HG02759 (cell line): Measurements from ENCODE around the gene CPXM2.

Source experiments
- ATAC-seq: cut with Tn5 transposase; IDR thresholded peaks from one replicate; pipeline ENCODE4 v1.9.1; 2021; ENCODE audit warnings: mild to moderate bottlenecking, moderate library complexity; ENCODE audit not compliant: unreplicated experiment

CPXM2 gene

DNA sequence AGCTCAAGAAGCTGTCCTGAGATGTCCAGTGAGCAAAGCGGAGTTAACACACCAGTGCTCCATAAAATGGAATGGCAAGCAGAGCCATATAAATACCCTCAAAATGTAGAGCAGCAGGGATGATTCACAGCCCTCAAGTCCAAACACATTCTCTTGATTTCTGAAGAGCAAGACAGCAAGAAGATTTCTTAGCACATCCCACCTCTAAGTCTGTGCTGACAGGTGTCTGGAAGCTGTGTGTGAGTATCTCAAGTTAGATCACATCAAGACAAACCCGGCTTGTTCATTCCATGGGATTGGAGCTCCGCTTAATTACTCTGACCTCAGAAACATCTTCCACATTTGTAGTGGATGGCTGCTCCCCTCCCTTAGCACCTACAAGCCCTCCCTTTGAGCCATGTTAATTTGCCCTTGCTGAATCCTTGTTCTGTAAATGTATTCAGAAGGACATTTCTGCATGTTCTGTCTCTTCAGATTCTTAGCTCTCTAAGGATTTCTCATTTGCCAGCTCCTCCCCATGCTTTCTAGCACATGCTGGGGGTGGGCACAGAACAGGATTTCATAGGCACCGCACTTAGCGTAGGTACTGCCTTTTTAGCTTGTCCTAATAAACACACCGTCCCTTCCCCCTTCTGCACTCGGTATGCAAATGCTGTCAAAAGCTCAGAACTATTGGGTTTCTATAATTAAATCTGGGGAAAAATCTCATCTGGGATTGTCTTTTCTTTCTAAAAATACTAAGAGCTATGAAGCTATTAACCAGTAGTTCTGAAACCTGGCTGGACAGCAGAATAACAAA, 112.7 kb downstream of the CPXM2 start:
- ATAC-seq, result no peak

DNA sequence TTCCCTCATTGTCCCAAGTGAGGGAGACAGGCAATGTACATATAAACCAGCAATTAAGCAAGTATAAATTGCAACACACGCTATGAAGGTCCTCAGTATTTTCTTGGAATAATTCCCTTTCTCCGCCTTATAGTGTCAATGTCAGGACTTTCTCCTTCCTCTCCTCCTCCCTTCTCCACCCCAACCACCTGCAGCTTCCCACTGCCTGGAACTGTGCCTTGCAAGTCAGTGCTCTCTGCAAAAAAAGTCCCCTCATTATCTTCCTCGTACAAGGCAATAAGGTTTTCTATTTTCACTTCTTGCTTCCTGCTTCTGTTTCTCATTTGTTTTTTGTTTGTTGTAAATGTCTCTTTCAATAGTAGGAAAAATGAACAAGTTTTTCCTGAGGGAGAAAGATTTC, 113.7 kb downstream of the CPXM2 start:
- no peak for ATAC-seq

DNA sequence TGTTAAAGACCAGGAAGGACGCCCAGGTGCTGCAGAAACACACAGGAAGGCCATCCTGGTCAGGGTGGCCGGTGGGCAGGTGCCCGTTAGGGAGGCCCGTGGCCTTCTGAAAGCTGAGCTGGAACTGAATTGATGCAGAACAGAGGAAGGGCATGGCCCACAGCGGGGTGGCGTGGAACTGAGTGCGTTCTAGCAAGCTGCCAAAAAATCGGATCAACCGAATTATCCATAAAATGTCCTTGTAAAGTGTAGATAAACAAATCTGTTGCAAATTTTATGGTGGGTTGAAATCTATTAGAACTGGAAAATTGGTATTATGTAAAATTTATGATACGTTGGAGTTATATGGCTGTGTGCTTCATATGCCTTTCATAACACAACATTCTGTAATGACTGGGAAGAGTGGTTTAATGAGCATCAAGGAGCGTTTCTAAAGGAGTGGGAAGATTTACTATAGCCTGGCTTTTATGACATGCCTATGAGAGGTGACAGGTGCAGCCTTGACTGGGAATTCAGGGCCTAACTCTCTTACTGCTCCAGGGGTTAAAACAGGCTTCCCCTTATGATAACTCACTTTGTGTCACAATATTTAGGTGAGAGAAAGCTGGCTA, 117.4 kb downstream of the CPXM2 start:
- no peak for ATAC-seq

DNA sequence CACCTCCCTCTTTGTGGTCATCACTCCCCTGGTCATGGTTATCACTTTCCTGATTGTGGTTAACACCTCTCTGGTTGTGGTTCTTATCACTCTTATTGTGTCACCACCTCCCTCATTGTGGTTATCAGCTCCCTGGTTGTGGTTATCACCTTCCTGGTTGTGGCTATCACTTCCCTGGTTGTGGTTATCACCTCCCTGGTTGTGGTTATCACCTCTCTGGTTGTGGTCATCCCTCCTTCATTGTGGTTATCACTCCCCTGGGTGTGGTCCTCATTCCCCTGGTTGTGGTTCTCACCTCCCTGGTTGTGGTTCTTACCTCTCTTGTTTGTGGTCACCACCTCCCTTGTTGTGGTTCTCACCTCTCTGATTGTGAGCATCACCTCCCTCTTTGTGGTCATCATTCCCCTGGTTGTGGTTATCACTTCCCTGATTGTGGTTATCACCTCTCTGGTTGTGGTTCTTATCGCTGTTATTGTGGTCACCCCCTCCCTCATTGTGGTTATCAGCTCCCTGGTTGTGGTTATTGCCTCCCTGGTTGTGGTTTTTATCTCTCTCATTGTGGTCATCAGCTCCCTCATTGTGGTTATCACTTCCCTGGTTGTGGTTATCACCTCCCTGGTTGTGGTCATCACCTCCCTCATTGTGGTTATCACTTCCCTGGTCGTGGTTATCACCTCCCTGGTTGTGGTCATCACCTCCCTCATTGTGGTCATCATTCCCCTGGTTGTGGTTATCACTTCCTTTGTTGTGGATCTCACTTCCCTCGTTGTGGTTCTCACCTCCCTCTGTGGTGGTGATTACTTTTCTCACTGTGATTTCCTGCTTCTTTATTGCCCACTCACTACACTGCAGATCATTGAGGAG, 118.7 kb downstream of the CPXM2 start:
- no peak for ATAC-seq

DNA sequence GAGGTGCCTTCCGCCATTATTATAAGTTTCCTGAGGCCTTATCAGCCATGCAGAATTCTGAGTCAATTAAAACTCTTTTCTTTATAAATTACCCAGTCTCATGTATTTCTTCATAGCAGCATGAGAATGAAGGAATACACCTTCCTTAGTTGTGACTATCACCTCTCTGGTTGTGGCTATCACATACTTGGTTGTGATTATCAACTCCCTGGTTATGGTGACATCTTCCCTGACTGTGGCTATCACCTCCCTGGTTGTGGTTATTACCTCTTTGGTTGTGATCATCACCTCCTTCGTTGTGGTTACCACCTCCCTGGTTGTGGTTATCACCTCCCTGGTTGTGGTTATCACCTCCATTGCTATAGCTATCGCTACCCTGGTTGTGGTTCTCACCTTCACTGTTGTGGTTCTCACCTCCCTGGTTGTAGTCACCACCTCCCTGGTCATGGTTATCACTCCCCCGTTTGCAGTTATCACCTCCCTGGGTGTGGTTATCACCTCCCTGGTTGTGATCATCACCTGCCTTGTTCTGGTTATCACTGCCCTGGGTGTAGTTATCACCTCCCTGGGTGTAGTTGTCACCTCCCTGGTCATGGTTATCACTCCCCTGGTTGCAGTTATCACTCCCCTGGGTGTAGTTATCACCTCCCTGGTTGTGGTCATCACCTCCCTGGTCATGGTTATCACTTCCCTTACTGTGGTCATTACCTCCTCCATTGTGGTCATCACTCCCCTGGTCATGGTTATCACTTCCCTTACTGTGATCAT, 119.5 kb downstream of the CPXM2 start:
- no peak for ATAC-seq

DNA sequence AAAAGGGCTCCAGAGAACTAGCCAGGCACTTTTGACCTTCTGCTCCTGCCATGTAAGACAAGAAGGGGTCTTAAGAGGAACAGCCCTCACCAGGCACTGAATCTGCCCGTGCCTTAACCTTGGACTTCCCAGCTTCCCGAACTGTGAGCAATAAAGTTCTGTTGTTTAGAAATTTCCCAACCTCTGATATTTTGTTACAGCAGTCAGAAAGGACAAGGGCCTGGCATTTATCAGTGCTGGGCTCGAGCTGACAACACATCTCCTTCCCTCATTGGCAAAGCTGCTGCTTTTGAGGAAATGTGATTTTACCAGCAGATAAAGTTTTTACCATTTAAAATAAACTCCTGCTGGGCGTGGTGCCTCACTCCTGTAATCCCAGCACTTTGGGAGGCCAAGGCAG, 122.0 kb downstream of the CPXM2 start:
- no peak for ATAC-seq

DNA sequence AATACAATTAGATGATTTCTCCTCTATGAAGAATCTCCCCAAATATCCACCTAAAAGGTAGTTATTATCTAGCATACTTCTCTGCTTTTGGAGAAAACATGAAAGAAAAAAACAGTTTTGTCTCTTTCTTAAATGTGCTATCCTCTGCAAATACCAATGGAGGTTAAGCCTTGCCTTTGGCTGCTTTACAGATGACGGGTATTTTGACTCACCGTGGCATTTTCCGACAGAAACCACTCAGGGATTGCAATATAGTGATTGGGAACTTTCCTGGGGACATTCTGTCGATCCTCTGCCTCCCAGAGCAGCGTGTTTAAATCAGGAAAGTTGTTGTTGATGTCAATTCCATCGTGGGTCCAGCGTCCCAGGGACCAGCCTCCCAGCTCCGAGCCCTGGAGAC, 124.8 kb downstream of the CPXM2 start:
- no peak for ATAC-seq

DNA sequence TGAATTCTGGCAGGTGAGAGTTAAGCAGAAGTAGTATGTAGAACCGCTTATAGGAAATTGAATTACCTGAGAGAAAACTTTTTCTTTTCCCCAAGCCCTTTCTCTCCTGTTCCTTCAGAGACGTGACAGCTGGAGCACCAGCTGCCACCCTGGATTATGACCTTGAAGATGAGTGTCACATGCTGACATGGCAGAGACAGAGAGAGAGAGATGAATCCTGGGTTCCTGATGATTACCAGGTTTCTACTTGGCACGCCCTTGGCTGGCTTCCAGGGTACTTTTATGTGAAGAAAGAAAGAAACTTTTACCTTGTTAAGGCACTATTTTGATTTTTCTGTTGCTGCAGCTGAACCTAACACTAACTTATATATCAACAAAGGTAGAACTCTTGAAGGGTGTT, 125.6 kb downstream of the CPXM2 start:
- ATAC-seq, result no peak

DNA sequence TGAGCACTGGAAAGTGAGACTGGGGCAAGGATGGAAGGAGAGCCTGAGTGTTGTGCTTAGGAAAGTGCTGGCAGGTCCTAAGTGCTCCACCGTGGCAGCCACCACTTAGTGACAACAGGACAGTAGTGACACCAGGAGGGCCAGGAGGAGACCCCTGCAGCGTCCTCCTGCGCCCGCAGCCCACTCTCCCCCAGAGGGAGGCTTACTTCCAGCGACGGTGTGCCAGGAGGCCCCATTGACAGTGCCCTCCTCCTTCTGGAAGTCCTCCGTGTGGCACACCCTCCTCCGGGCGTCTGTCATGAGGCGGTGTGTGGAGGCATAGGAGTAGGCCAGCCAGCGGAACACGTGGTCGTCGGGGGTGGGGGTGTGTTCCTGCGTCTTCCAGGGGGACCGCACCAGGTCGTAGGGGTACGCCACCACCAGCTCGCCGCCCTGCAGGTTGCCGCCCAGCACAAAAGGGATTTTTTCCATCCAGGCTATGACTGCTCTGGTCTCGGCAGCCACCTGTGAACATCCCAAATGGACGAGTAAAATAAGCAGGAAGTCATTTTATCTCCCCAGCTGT, 129.9 kb downstream of the CPXM2 start:
- no peak for ATAC-seq

DNA sequence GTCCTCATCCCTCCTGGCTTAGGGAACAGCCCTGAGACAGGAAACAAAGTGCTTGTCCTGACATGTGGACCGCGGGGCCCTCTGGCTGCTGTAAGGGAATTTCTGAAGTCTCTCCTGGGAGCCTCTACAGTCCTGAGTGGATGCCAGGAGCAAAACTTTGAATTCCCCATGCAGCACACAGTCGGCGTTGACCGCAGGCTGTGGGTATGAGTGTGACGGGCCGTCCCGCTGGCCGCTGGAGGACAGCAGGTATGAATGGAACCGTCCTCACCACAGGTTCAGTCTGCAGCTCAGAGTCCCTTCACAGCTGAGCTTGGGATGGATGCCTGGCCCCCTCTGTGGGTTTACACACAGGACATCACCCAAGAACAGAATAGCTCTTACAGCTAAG, 130.6 kb downstream of the CPXM2 start:
- no peak for ATAC-seq

DNA sequence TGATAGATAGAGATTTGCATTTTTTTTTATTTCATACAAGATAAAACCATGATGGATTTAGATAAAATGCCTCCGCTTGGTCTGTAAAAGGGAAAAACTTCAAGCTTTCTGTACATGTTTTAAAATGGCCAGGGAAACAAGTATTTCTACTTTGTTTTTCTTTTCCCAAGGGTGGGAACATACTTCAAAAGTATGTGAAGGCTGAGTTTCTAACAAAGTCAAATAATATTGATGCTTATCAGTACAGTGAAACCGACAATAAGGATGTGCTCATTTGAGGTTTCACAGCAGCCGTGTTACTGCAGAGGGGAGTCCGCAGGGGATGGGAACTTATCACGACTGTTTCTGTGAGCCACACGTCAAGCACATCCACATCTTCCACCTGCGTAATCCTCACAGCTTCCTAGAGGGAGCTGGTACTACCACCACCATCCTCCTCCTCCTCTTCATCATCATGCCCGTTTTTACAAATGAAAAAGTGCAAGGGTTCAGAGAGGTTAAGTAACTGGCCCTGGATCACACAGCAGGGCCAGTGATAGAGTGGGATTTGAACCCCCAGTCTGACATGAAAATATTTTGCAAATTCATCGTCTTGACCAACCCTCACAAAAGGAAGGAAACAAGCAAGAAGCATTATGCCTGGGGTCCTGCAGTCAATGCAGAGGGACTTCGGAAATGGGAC, 131.1 kb downstream of the CPXM2 start:
- no peak for ATAC-seq

DNA sequence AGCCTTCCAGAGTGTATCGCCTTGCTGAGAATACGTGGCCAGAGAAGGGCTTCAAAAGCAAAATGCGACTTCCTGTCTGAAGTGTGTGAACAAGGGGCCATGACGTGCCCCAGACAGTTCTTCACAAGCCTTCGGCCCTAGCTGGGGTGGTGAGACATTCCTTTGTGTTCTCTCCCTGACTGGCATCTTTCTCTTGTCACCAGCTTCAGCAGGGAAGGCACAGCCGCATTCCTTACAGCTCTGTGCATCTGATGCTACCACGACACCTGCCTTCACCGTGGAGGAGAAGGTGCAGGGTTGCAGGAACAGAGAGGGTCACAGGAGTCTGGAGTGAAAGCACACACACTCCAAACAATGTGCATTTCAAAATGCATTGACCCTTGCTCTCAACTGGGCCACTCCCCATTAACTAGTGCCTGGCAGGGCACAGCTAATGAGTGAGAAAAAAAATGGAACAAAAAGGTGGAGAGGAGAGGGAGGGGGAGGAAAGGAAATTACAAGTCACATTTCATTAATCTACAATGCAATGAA, 132.0 kb downstream of the CPXM2 start:
- no peak for ATAC-seq

DNA sequence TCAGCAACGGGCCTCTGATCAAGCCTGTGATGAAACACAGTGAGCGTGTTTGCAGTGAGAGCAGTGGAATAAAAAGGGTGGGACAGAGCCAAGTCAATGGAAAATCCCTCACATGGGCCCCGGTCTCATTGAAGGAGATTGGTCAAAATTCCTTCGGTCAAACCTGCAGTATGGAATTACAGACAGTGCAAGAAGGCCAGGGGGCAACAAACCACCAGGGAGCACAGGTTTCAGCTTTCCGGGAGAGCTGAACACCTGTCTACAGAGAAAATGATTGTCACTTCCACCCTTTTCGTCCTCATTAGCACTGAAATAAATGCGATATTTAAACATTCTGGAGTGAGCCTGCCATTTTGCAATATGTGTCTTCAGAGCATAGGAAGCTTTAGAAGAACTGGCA, 132.6 kb downstream of the CPXM2 start:
- no peak for ATAC-seq

DNA sequence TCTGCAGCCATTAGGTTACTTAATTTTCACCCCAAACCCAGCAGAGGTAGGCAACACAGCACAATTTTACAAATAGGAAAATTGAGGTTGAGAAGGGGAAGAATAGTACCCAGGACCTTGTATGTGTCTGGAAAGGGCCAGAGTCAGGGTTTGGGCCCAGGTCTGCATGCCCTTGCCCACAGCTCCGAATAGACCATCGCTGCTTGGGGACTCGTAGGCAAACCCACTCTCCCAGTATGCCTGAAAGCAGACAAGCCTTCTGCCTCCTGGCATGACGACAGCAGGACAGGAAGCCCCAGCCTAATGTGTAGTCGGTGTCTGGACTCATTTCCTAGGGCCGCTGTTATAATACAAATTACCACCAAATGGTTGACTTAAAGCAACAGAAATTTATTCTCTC, 133.8 kb downstream of the CPXM2 start:
- ATAC-seq, result no peak

DNA sequence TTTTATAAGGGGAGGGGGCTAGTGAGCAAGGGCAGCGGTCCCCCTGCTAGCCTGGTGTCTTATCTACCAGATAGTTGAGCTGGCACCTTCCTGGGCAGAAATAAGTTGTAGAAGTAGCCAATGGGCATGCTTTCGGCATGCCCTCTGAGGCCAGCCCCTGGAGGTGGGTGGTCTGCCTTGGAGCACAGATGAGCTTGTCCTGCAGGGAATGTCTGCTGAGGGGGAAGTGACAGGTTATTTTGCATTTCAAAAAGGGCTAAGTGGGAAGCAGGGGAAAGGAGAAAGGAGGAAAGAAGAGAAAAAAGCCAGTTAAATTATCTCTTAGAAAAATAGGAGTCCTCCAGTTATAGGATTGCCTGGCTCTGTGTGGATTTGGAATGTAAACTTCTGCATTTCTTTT, 136.5 kb downstream of the CPXM2 start:
- ATAC-seq, result no peak

DNA sequence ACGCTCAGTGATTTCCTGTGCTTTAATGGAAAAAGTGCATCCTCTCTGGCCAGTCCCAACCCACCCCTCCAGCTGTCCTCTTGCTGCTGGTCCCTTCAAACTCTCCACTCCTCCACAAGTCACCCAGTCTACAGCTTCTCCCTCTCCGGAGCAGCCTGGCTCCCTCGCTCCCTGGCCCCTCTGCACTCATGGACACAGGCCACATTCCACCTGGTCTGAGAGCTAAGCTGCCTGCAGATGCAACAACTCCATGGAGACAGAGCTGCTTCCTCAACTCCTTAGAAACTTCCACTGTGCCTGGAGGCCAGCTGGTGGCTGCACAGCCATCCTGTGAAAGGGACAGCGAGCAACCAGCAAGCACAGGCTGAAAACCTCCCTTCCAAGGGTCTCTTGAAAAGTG, 137.5 kb downstream of the CPXM2 start:
- no peak for ATAC-seq

DNA sequence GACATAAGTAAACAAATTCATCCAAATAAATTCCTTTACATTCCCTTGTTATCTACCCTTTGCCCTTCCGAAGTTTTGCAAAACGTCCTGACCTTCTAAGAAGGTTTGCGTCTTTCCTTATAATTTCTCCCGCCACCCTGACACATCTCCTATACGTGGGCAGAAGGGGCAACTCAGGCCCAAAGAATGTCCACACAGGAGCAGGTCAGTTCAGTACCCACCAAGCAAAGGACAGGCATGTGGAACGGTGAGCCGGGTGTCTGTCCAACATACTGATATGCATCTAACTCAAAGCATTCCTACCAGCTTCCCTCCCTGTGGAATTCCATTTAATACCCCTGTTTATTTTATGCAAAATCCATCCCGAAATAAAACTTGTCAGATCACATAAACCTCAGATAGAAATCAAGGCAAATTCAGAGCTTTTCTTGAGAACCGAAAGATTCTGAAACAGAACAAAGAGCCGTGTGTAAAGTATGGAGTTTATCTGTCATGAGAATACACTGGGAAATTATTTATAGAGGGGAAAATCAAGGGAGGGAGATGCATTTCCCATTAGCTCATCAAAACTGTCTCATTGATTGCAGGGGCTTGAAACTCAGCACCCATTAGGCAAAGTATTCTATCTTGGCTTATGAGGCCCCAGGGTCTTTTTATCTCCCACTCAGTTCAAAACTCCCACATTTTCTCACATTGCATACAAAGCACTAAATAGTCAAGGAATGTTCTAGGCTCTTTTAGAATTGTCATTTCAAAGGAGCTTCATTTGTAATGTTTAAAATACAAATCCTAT, 140.1 kb downstream of the CPXM2 start:
- ATAC-seq, result no peak

DNA sequence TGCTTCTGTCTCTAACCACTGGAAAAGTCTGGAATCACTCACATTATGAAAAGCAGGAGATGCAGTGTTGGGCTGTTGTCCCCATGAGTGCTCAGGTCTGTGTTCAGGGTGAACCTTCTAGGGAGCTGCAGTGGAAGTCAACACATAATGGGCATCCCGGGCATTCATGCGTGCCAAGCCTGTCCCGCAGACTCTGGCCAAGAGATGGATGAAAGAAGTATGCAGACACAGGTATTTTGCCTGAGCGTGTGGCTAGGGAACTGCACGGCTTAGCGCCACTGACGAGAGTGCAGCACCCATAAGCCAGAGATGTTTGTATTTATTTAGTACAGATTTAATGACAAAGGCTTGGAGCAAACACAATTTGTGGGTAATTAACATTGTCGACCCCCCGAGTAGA, 140.7 kb downstream of the CPXM2 start:
- no peak for ATAC-seq

DNA sequence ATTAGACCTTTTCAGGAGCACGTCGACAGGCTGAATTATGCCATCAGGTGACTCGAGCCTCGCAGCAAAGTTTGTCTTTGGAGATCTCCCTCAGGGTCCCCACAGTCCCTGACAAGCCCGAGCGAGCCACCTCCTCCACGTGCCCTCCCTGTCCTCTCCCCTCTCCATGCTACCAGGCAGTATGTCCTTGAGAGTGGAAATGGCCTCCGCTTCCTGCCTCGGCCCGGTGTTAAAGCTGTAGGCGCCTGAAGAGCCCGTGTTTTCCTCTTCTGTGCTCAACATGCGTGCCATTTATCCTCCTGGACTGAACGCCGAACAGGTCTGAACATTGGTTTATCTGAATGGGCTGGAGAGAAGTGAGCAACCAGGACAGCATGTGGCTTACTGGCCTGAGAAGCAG, 142.9 kb downstream of the CPXM2 start:
- ATAC-seq, result no peak
